ENCODE data around the gene MAN2B1.
"Not testable (repeated sequence)": the region's sequence is repeated elsewhere in the genome, so short reads cannot be mapped to it uniquely, and the experiment has no call there.

Gene MAN2B1

DNA sequence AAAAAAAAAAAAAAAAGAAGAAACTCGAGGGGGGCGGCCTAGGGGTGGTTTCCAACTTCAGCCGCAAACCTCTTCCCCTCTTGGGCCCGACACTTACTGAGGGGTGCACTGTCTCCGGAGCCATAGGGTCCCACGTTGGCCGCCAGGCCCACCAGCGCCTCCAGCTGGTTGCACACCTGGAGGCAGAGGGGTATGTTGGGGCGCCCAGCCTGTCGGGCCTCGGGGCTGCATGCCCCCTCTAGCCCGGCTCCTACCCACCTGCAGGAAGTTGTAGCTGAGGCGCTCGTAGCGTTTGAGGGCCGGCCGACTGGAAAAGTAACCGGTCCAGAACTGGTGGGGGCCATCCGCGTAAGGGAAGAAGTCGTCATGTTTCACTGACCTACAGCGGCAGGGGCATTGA, 8.6 kb downstream of the MAN2B1 start:
- DNase-seq (ENCODE audit: low read depth), result no peak

- DNase-seq (ENCODE audit: low read depth), result no peak
Observed at GRCh38 chr19:12656899-12657571, 9.5 kb downstream of the MAN2B1 start.

DNA sequence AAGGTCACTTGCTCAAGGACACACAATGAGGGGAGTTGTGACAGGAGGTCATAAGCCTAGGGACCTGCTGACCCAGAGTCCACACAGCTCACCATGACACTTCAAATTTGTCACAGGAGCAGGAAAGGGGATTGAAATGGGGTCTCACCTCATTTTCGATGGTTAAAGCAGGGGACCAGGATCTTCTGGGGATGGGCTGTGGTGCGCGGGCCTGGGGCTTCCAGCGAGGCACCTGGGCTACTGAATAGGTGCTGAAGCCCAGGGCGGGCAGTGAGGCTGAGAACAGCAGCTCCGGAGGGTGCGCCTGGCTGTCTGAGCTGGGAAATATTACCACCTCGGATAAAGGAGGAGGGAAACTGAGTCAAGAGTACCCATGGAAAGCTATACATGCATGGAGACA, 11.0 kb downstream of the MAN2B1 start:
- DNase-seq (ENCODE audit: low read depth), result no peak

GRCh38 chr19:12652219-12652618, 14.3 kb downstream of the MAN2B1 start:
- DNase-seq (ENCODE audit: low read depth), result no peak

- DNase-seq (ENCODE audit: low read depth), result no peak
Observed at GRCh38 chr19:12649941-12650340, 16.6 kb downstream of the MAN2B1 start.

- DNase-seq (ENCODE audit: low read depth), result no peak
Observed at GRCh38 chr19:12648088-12648487, 18.5 kb downstream of the MAN2B1 start.

GRCh38 chr19:12647490-12648071, 19.0 kb downstream of the MAN2B1 start:
- DNase-seq (ENCODE audit: low read depth), result no peak

DNA sequence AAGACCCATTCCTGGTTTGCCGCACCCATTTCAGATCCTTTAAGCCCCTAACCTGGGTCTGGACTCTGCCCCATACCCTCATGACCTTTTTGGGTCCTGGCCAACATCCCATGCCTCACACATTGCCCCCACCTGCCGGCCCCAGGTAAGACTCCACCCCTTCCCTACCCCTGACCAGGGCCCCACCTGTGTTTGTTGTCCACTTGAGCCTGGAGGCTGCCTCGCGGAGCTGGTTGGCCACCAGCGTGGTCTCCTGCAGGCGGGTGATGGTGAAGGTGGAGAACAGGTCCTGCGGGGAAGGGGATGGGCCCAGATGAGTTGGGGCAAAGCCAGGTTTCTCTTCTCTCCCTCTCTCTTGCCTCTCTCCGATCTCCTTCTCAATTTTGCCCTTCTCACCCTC, 19.5 kb downstream of the MAN2B1 start:
- no peak for DNase-seq (ENCODE audit: low read depth)

DNA sequence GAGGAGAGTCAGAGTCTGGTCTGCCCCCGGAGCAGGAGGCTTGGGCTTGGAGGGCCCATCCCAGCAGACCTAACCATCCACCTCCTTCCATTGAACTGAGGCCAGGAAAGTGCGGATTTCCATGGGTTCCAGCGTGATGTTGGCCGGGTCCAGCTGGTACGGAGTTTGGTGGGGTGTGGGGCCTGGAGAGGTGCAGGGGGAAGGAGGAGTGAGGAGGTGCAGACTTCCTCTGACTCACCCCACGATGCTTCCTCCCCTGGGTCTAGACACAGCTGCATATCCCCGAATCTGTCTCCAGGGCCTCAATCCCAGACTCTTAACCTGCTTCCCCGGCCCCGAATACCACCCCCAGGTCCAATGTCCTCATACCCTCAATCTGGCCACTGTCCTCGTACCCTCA, 20.0 kb downstream of the MAN2B1 start:
- no peak for DNase-seq (ENCODE audit: low read depth)

DNA sequence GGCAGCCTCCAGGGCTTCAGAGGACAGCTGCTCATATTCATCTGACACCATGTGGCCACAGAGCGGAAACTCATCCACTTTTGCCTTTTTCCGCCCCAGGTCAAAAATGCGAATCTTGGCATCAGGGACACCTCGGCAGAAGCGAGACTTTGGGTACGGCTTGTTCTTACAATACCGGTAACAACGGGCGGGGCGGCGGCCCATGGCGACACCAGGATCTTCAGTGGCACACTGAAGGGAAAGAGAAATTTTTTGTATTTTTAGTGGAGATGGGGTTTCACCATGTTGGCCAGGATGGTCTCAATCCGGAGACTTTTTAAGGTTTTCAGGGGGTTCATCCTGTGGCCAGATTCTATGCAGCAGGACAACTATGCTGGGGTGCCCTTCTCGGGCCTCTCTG, 22.8 kb downstream of the MAN2B1 start:
- not testable (repeated sequence) for DNase-seq (ENCODE audit: low read depth)

DNA sequence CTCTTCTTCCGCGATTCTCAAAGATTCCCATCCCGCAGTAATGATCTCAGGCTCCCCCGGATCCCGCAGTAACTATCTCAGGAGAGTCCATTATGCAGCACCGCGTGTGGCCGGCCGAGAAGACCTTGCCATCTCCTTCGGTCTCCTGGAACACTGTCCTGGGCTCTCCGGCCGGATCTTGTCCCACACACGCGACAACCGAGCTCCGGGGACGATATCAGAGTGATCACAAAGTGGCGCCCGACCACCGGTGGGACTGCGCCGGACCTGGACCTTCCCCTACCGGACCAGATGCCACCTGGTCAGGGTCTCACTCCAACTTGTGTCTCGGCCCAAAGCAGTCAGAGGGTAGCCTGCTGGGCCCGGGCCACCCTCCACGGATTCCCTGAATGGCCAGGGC, 24.0 kb downstream of the MAN2B1 start:
- DNase-seq (ENCODE audit: low read depth), result no peak

GRCh38 chr19:12641456-12641855, 25.1 kb downstream of the MAN2B1 start:
- no peak for DNase-seq (ENCODE audit: low read depth)

- DNase-seq (ENCODE audit: low read depth), result peak; percentile 48
Observed at GRCh38 chr19:12639901-12640613, 26.5 kb downstream of the MAN2B1 start.

GRCh38 chr19:12638611-12639182, 27.8 kb downstream of the MAN2B1 start:
- DNase-seq (ENCODE audit: low read depth), result no peak

DNA sequence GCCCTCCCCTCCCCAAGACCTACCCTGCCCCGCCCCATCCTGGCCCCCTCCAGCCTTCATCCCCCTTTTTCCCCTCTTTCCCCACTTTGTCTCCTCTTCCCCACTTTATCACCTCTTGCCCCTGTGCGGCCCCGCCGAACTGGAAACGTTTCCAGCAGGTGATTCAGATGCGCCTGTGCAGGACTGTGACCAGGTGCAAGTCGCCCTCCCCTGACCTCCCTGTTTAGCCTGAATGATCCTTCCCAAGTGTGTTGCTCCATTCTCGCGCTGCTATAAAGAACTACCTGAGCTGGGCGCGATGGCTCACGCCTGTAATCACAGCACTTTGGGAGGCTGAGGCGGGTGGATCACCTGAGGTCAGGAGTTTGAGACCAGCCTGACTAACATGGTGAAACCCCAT, 29.9 kb downstream of the MAN2B1 start:
- no peak for DNase-seq (ENCODE audit: low read depth)

GRCh38 chr19:12629215-12629614, 37.3 kb downstream of the MAN2B1 start:
- no peak for DNase-seq (ENCODE audit: low read depth)

GRCh38 chr19:12628040-12629022, 38.2 kb downstream of the MAN2B1 start:
- DNase-seq (ENCODE audit: low read depth), result no peak

DNA sequence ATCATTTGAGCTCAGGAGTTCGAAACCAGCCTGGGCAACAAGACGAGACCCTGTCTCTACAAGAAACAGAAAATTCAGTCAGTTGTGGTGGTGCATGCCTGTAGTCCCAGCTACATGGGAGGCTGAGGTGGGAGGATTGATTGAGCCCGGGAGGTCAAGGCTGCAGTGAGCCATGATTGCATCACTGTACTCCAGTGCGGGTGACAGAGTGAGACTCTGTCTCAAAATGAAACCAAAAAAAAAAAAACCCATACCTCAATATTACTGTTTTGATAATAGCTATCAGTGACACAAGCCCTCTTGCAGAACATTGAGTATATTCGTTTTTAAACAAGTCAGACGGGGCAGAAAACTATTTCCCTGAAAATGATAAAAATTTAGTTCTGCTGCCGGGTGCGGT, 39.6 kb downstream of the MAN2B1 start:
- no peak for DNase-seq (ENCODE audit: low read depth)

- DNase-seq (ENCODE audit: low read depth), result no peak
Observed at GRCh38 chr19:12623361-12624031, 43.0 kb downstream of the MAN2B1 start.

- DNase-seq (ENCODE audit: low read depth), result not testable (repeated sequence)
Observed at GRCh38 chr19:12621253-12622024, 45.1 kb downstream of the MAN2B1 start.

GRCh38 chr19:12617646-12618045, 48.9 kb downstream of the MAN2B1 start:
- no peak for DNase-seq (ENCODE audit: low read depth)
